Muscle of leg (tissue), 11 donors: Measurements from ENCODE around the gene AP2M1. TPM values are rescaled to one million over a fixed set of nuclear protein-coding genes. Genes with fewer than 3 reads are reported as not detected.
A peak's percentile ranks its signal among the peaks of the same experiment; 100 is the strongest.
"Not testable (repeated sequence)": the region's sequence is repeated elsewhere in the genome, so short reads cannot be mapped to it uniquely, and the experiment has no call there.

Experiments used
- DNase-seq: peaks from one replicate; pipeline ENCODE4 v3.0.0; 2013
- H3K27ac ChIP-seq: one replicate; pipeline ENCODE4 v1.5.1; 2013; ENCODE audit warnings: mild to moderate bottlenecking, low read length, control low read depth
- H3K27me3 ChIP-seq: one replicate; pipeline ENCODE4 v1.6.1; 2013; ENCODE audit warnings: low read length; ENCODE audit not compliant: control insufficient read depth, insufficient read depth
- H3K36me3 ChIP-seq: one replicate; pipeline ENCODE4 v1.6.1; 2013; ENCODE audit warnings: low read length; ENCODE audit not compliant: control insufficient read depth, insufficient read depth
- H3K4me1 ChIP-seq: one replicate; pipeline ENCODE4 v1.6.1; 2013; ENCODE audit warnings: low read length; ENCODE audit not compliant: control insufficient read depth, insufficient read depth
- H3K4me3 ChIP-seq: one replicate; pipeline ENCODE4 v1.5.1; 2013; ENCODE audit warnings: low read length, control low read depth
- H3K9me3 ChIP-seq: replicated peaks from 2 replicates; pipeline ENCODE4 v1.6.1; 2013; ENCODE audit warnings: low read depth, low read length; ENCODE audit not compliant: control insufficient read depth
- WGBS: methylation state at CpG from one replicate; pipeline ENCODE4 v1.1.5; 2013; ENCODE audit warnings: missing lambda C conversion rate; ENCODE audit not compliant: insufficient coverage; 5-methylcytosine and 5-hydroxymethylcytosine counted together
- polyA plus RNA-seq, 8 donors: library from polyadenylated mRNA; unstranded; fragments of 120-200 nt; gene quantifications; one replicate each; pipeline versions ENCODE4 v1.2.1 to v1.2.3, GENCODE V29; 2013; ENCODE audit warnings: inconsistent platforms in 1 of 8, low replicate concordance in 1 of 8; ENCODE audit not compliant: insufficient read length in 8 of 8, insufficient read depth in 1 of 8
- total RNA-seq: library from RNA; stranded (reverse); fragments of 120-200 nt; gene quantifications from one replicate; pipeline ENCODE4 v1.2.4, GENCODE V29; 2013

Gene AP2M1
- total and polyA plus RNA-seq, 9 donors: 130 to 255 (median 216) TPM

DNA sequence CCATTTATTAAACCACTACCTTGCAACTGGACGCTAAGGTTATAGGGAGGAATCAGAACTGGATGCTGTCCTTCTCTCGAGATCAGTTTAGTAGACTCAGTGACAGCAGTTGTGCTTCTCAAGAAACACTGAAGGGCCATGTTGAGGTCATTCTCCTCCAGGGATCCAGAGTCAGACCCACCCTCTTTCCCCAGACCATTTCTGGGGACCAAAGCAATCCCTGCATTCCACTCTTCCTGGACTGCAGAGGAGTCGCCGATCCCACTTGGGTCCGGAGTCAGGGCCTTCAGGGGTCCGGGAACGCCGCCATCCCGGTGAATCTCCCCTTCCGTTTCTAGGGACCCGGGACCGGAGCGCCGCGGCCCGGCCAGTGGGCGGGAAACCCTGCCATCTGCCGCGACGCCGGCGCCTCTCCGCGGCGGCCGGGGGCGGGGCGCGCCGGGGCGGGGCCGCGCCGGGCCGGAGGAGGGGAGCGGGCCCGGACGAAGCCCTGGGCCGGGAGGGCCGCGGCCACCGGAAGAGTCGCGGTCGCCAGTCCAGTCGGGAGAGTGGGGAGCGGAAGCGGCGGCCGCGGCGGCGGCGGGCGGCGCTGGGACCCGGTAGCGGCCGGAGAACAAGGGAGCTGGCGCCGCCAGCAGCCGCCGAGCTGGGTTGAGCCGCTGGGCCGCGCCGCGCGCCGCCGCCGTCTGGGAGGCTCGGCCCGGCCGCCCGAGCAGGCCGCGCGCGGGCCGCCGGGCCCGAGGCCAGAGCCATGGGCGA is 19.6 kb upstream of the AP2M1 start, which contains the start of gene DVL3:
Gene DVL3, plus strand, starts transcription at position 493 of the 759 bp plus-strand sequence. Its CDS starts 259 bp downstream, at position 752.
- Histone ChIP-seq H3K27me3 (no peaks in the 10 kb centered on the region), H3K9me3 (no peaks in the 10 kb centered on the region), H3K4me1 (peaks cover 28% of the 10 kb centered on the region), H3K27ac (peak within 1 kb of the TSS; percentile 96), H3K4me3 (peak within 1 kb of the TSS; percentile 99), H3K36me3 (peaks cover 16% of the 10 kb centered on the region)
- WGBS: under 1% methylated on average over 84 of the region's 84 CpGs
- peak; percentile 87 for DNase-seq

GRCh38 chr3:184155644-184156521 is 18.8 kb upstream of the AP2M1 start:
- H3K36me3 ChIP-seq: peaks cover 16% of the 10 kb centered on the region
- H3K9me3 ChIP-seq: no peaks in the 10 kb centered on the region
- H3K4me3 ChIP-seq: peak overlapping the region; percentile 99
- H3K27ac ChIP-seq: peak overlapping the region; percentile 92
- no peak for DNase-seq
- H3K27me3 ChIP-seq: no peaks in the 10 kb centered on the region
- peaks cover 36% of the 10 kb centered on the region for H3K4me1 ChIP-seq
- under 1% methylated on average over 40 of the region's 47 CpGs for WGBS

GRCh38 chr3:184156522-184156955 is 18.1 kb upstream of the AP2M1 start:
- Histone ChIP-seq H3K27ac (peak overlapping the region; percentile 92), H3K36me3 (peaks cover 9% of the 10 kb centered on the region), H3K4me3 (peak overlapping the region; percentile 99), H3K27me3 (no peaks in the 10 kb centered on the region), H3K9me3 (no peaks in the 10 kb centered on the region), H3K4me1 (peaks cover 43% of the 10 kb centered on the region)
- DNase-seq: peak; percentile 94
- WGBS: 0% methylated on average over 2 of the region's 6 CpGs

- Histone ChIP-seq H3K4me3 (peak overlapping the region; percentile 99), H3K36me3 (peaks cover 16% of the 10 kb centered on the region), H3K4me1 (peaks cover 45% of the 10 kb centered on the region), H3K9me3 (no peaks in the 10 kb centered on the region), H3K27me3 (no peaks in the 10 kb centered on the region), H3K27ac (peak overlapping the region; percentile 92)
- DNase-seq: no peak
Measured at GRCh38 chr3:184157206-184157605, 17.4 kb upstream of the AP2M1 start.

DNA sequence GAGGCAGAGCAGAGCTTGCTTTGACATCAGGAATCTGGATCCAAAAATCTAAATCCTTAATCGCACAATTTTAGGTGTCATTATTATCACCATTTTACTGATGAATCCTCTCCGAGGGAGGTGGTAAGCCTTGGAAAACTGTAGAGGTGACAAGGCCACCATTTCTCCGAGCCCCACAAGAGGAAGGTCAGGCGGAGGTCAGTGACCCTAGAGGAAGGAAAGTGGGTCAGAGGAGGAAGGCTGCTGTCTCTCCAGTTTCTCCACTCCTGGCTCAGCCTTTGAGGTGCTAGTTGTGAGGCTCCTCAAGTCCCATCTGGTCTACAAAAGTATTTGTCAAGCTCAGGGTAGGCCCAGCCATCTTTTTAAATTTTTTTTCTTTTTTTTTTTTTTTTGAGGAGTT is 16.3 kb upstream of the AP2M1 start:
- peaks cover 43% of the 10 kb centered on the region for H3K4me1 ChIP-seq
- 72% methylated on average over 2 of the region's 4 CpGs for WGBS
- H3K27ac ChIP-seq: peak overlapping the region; percentile 20
- no peak for DNase-seq
- H3K4me3 ChIP-seq: no peak overlapping the region
- no peaks in the 10 kb centered on the region for H3K9me3 ChIP-seq
- H3K27me3 ChIP-seq: no peaks in the 10 kb centered on the region
- peaks cover 22% of the 10 kb centered on the region for H3K36me3 ChIP-seq

GRCh38 chr3:184160456-184160855 is 14.2 kb upstream of the AP2M1 start:
- Histone ChIP-seq H3K36me3 (peaks cover 43% of the 10 kb centered on the region), H3K4me1 (peaks cover 33% of the 10 kb centered on the region), H3K9me3 (no peaks in the 10 kb centered on the region), H3K27ac (peak overlapping the region; percentile 71), H3K4me3 (no peak overlapping the region), H3K27me3 (no peaks in the 10 kb centered on the region)
- WGBS: 15% methylated on average over 2 of the region's 2 CpGs
- no peak for DNase-seq

- Histone ChIP-seq H3K36me3 (peaks cover 65% of the 10 kb centered on the region), H3K4me1 (peaks cover 27% of the 10 kb centered on the region)
- not testable (repeated sequence) for H3K9me3 ChIP-seq, H3K4me3 ChIP-seq, DNase-seq, H3K27ac ChIP-seq, H3K27me3 ChIP-seq
- WGBS: 83% methylated on average over 4 of the region's 8 CpGs
Measured at GRCh38 chr3:184162571-184163070, 12.0 kb upstream of the AP2M1 start.

- peaks cover 76% of the 10 kb centered on the region for H3K36me3 ChIP-seq
- no peak for DNase-seq
- H3K4me3 ChIP-seq: no peak overlapping the region
- no peaks in the 10 kb centered on the region for H3K27me3 ChIP-seq
- H3K27ac ChIP-seq: no peak overlapping the region
- 88% methylated on average over 7 of the region's 16 CpGs for WGBS
- H3K4me1 ChIP-seq: peaks cover 25% of the 10 kb centered on the region
- H3K9me3 ChIP-seq: no peaks in the 10 kb centered on the region
Measured at GRCh38 chr3:184164648-184165330, 9.9 kb upstream of the AP2M1 start.

GRCh38 chr3:184165543-184165942 is 9.1 kb upstream of the AP2M1 start:
- H3K4me3 ChIP-seq: no peak overlapping the region
- peaks cover 20% of the 10 kb centered on the region for H3K4me1 ChIP-seq
- H3K27me3 ChIP-seq: no peaks in the 10 kb centered on the region
- no CpG with 5 or more reads among the region's 3 CpGs for WGBS
- H3K36me3 ChIP-seq: peaks cover 82% of the 10 kb centered on the region
- no peak overlapping the region for H3K27ac ChIP-seq
- no peaks in the 10 kb centered on the region for H3K9me3 ChIP-seq
- no peak for DNase-seq
